ENCODE data around the gene DIPK1A.

DNA sequence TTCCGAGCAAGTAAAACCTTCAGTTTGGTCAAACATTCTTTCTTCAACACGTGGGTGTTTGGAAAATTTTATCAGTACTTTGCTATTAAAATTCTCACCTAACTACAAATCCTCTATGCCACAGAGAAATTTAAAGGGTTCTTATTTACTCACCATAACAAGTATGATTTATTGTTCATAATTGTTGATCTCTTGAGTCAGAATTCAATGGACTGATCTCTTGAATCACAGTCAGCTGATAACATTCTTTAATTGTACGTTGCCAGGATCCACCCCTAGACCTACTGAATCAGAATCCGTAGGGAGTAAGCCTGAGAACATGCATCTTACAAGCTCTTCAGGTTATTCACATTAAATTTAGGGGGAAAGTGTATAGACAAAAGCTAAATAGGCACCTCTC is 51.2 kb downstream of the DIPK1A start:
- TF ChIP-seq EP300 (IDR thresholded peaks at IDR 0.05; ENCODE audit: borderline replicate concordance) (no peak), RAD21 (IDR thresholded peaks at IDR 0.05; ENCODE audit: low read depth) (no peak), TEAD4 (IDR thresholded peaks at IDR 0.05) (no peak), NFIC (IDR thresholded peaks at IDR 0.05) (no peak), TAF1 (IDR thresholded peaks at IDR 0.05; ENCODE audit: low read depth) (no peak), CREB1 (IDR thresholded peaks at IDR 0.05; ENCODE audit: low read depth) (no peak), YY1 (IDR thresholded peaks at IDR 0.05; ENCODE audit: low read depth) (no peak), ZBTB7A (IDR thresholded peaks at IDR 0.05; ENCODE audit: low read depth) (no peak), CEBPB (IDR thresholded peaks at IDR 0.05) (no peak)
- TF ChIP-seq, protein P1, sequence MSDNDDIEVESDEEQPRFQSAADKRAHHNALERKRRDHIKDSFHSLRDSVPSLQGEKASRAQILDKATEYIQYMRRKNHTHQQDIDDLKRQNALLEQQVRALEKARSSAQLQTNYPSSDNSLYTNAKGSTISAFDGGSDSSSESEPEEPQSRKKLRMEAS (IDR thresholded peaks at IDR 0.05), result no peak
- TF ChIP-seq, protein P2, sequence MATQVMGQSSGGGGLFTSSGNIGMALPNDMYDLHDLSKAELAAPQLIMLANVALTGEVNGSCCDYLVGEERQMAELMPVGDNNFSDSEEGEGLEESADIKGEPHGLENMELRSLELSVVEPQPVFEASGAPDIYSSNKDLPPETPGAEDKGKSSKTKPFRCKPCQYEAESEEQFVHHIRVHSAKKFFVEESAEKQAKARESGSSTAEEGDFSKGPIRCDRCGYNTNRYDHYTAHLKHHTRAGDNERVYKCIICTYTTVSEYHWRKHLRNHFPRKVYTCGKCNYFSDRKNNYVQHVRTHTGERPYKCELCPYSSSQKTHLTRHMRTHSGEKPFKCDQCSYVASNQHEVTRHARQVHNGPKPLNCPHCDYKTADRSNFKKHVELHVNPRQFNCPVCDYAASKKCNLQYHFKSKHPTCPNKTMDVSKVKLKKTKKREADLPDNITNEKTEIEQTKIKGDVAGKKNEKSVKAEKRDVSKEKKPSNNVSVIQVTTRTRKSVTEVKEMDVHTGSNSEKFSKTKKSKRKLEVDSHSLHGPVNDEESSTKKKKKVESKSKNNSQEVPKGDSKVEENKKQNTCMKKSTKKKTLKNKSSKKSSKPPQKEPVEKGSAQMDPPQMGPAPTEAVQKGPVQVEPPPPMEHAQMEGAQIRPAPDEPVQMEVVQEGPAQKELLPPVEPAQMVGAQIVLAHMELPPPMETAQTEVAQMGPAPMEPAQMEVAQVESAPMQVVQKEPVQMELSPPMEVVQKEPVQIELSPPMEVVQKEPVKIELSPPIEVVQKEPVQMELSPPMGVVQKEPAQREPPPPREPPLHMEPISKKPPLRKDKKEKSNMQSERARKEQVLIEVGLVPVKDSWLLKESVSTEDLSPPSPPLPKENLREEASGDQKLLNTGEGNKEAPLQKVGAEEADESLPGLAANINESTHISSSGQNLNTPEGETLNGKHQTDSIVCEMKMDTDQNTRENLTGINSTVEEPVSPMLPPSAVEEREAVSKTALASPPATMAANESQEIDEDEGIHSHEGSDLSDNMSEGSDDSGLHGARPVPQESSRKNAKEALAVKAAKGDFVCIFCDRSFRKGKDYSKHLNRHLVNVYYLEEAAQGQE (IDR thresholded peaks at IDR 0.05; ENCODE audit: low read depth), result no peak
- TF ChIP-seq, protein P3, sequence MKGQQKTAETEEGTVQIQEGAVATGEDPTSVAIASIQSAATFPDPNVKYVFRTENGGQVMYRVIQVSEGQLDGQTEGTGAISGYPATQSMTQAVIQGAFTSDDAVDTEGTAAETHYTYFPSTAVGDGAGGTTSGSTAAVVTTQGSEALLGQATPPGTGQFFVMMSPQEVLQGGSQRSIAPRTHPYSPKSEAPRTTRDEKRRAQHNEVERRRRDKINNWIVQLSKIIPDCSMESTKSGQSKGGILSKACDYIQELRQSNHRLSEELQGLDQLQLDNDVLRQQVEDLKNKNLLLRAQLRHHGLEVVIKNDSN (IDR thresholded peaks at IDR 0.05), result no peak
